Stimulated activated CD4-positive, alpha-beta T cell treated with anti-CD3 and anti-CD28 coated beads, Interleukin-1b, Interleukin-23, amount 100 ng/mL, for 48 hours (primary cell): ENCODE measurements around the gene NRARP.
"Not testable (repeated sequence)": the region's sequence is repeated elsewhere in the genome, so short reads cannot be mapped to it uniquely, and the experiment has no call there.

Experiments
- DNase-seq: peaks from one replicate; pipeline ENCODE4 v3.0.0-alpha.2; 2020

NRARP gene

DNA sequence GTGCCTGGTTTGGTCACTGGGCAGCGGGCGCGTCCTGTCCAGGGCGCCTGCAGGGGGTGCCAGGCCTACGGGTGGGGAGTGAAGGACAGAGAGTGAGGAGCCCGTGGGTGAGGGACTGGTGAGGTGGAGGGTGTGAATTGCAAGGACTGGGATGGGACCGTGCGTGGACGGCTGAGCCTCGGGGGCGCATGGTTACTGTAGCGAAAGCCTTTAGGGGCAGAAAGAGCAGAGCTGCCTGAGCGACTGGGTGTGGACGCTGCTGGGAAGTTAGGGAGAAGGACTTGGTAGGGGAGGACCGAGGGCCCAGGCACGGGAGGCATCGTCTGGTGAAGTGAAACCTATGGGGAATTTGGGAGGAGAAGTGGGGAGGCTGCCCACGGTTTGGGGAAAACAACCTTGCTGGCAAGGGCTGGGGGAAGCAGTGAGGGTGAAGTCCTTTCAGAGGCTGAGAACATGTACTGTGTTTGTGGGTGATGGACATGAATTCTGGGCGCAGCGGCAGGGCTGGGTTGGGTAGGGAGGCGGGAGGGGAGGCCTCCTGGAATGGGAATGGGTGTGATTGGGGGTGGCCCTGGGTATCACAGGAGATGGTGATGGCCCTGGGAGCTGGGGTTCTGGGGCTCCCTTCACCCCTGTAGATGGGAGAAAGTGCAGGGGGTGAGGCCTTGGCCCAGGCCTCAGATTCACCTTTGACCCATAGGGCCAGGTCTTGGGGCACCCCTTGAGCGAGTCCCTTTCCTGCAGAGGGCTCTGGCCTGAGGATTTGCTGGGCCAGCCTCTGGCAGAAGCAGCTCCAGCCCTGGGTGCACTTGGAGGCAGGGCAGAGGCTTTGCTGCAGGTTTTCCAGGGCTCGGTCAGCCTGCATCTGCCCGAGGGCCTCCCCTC lies 26.2 kb downstream of the NRARP start:
- no peak for DNase-seq

DNA sequence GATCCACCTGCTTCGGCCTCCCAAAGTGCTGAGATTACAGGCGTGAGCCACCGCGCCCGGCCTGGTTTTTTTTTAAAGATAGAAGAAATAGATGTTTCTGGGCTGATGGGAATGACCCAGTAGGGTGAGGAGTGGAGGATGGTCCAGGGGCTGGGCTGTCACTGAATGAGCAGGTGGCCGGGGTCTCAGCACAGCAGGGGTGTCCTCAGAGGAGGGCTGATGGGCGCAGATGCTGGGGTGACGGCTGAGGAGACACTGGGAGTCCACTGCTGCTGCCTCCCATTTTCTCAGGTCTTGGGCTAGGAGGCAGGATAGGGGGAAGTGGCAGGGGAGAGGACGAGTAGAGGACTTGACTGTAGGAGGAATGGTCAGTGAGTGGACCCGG lies 26.9 kb downstream of the NRARP start:
- no peak for DNase-seq

DNA sequence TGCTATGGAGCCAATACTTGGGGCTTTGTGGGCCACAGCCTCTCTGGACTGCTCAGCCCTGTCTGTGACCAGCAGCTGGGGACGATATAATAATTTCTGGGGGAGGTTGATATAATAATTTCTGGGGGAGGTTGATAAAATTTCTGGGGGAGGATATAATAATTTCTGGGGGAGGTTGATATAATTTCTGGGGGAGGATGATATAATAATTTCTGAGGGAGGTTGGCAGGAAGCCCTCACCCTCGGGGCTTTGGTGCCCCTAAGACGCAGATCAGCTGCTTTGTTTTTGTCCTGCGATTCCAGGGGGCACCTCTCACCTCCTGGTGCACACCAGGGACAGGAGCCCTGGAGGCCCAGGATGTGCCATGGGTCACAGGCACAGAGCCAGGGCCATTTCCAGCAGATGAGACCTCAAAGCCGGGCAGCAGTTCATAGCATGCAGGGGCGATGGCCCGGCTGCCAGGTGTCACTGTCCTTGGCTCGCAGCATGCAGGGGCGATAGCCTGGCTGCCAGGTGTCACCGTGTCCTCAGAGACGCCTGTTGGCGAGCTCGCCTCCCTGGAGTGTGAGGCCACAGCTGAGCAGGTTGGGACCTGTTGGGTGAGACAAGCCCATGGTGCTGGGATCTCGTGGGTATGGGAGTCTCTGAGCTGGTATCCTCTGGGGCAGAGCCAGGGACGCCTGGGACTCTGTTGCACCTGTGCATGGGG lies 28.3 kb downstream of the NRARP start:
- no peak for DNase-seq

DNA sequence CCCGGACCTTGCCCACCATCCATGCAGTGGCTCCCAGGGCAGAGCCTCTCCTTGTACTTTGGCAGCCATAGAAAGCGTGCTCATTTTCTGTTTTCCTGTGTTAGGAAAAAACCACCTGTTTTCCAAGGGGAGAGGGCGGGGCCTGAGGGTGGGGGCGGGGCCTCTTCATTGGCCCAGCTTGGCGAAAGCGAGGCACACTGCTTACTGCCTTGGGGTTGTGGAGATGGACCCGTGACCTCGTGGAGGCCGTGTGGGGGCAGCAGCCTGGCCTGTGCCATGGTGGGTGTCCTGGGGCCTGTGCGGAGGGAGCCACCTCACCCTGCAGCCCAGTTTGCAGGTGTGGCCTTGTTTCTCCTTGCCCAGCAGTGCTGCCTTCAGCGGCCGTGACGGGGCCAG lies 29.0 kb downstream of the NRARP start:
- DNase-seq, result no peak

DNA sequence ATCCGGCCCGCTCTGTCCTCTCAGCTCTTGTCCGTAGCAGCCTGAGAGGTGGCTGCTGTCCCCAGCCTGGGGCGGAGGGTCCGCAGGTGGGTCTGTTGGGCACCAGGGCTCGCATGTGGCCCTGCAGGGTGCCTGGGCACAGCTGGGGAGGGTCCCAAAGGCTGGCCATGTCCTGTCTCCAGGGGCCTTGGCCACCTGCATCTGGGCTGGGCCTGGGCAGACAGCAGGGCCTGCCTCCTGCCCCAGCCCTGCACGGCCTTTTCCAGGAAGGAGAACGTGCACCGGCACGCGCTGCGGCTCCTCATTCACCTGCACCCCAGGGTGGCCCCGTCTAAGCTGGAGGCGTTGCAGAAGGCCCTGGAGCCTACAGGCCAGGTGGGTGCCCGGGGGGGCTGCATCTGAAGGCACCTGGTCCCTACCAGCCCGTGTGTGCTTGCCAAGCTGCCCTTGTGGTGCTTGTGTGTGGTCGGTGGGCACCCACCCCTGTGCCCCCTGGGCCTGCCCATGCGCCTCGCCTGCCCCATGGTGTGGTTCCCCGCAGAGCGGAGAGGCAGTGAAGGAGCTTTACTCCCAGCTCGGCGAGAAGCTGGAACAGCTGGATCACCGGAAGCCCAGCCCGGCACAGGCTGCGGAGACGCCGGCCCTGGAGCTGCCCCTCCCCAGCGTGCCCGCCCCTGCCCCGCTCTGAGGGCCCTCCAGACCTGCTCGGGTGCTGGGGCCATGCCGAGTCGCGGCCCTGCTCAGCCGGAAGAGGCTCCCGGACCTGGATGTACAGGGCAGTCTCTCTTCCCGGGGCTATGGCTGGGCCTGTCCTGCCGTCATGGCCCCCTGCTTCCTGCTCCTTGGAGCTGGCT lies 29.6 kb downstream of the NRARP start:
- no peak for DNase-seq

DNA sequence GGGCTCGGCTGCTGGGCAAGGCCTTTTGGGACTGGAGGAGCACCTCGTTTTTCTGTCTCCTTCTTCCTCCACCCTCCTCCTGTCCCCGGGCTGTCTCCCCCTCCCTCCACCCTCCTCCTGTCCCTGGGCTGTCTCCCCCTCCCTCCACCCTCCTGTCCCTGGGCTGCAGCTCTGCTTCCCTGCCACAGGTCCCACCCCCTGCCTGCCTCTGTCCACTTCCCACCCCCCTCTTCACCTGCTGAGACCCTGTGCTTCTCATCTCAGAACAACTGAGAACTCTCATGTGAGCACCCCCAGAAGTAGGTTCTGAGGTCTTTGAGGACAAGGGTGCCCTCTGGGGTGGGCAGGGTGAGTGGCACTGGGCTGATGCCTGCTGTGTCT lies 30.4 kb downstream of the NRARP start:
- no peak for DNase-seq

DNA sequence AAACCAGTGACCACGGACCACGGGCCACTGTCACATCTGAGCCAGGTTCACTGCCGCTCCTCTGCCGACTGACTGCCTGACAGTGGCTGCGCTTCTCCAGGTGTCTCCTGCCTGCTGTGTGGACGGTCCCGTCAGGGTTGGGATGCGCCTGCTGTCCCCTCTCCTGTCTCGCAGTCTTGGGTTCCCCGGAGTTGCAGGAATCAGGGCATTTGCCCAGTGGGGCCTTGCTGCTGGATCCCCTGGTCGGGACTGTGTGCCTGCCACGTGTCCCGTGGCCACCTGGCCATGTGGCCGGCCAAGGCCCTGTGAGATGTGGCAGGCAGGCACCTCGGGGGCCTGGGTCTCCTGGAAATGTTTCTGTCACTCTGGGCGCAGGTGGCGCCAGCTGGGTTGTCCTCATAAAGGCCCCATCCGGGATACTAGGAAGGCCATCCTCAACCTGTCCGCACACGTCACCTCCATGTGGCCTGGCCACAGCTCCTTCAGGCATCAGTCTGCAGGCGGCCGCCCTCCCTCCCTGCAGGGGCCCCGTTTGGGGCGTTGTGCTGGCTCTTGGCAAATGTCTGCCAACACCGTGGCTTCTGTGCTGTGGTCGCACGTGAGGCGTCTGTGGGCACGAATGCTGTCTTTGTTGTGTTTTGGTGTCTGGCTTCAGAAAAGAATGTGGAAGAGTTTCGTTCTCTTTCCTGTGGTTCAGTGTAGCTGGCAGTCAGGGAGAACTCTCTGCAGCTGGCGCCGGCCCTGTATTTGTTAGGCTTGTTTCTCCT lies 31.0 kb downstream of the NRARP start:
- DNase-seq, result no peak

DNA sequence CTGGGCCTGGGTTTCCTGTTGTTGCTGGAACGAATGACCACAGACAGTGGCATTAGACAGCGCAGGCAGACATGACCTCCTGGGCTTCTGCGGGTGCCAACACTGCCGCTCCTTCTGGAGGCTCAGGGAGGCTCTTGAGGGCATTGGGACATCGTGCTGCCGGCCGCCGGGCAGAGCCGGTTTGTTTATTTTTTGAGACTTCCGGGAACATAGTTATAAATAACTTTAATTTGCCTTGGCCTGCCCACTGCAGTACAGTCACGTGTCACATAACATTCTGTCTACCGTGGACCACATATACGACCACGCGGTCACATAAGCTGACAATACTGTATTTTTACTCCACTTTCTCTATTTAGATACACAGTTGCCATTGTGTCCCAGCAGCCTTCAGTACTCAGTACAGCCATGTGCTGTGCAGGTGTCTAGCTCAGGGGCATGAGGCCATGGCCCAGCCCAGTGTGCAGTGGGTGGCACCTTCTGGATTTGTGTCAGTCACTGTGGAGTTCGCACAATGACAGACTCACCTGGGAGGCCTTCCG lies 32.8 kb downstream of the NRARP start:
- DNase-seq, result no peak

DNA sequence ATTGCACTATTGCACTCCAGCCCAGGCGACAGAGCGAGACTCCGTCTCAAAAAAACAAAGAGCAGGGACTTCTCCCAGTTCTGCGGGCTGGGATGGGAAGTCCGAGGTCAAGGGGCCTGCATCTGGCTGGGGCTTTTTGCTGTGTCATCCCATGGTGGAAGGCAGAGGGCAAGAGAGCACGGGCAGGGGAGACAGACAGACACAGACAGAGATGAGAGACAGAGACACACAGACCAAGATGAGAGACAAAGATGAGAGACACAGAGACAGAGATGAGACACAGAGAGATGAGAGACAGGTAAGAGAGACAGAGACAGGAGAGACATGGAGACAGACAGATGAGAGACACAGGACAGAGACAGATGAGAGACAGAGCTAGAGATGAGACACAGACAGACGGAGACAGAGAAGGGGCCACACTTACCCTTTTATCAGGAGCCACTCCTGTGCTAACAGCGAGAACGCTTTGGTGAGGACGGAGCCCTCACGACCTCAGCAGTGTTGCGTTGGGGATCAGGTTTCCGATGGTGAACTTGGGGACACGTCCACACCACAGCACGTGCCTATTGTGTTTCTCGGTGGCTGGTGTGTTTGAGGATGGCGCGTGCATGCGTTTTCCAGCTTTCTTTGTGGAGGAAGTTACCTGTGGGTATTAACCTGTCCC lies 33.4 kb downstream of the NRARP start:
- no peak for DNase-seq

DNA sequence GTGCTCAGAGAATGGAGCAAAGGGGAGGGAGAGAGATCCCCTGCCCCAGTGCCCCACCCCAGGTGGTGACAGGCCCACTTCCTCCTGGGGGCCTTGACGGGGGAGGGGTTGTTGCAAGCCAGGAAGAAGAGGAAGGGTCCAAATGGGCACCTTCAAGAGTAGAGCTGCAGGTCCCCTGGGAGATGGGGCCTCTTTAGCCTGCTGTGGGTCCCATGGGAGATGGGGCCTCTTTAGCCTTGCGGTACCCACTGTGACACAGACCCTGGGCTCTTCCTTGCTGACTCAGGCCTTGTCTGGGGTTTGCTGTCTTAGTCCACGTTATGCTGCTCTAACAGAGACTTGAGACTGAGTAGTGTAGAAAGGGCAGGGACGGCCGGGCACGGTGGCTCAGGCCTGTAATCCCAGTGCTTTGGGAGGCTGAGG lies 34.1 kb downstream of the NRARP start:
- DNase-seq, result no peak

DNA sequence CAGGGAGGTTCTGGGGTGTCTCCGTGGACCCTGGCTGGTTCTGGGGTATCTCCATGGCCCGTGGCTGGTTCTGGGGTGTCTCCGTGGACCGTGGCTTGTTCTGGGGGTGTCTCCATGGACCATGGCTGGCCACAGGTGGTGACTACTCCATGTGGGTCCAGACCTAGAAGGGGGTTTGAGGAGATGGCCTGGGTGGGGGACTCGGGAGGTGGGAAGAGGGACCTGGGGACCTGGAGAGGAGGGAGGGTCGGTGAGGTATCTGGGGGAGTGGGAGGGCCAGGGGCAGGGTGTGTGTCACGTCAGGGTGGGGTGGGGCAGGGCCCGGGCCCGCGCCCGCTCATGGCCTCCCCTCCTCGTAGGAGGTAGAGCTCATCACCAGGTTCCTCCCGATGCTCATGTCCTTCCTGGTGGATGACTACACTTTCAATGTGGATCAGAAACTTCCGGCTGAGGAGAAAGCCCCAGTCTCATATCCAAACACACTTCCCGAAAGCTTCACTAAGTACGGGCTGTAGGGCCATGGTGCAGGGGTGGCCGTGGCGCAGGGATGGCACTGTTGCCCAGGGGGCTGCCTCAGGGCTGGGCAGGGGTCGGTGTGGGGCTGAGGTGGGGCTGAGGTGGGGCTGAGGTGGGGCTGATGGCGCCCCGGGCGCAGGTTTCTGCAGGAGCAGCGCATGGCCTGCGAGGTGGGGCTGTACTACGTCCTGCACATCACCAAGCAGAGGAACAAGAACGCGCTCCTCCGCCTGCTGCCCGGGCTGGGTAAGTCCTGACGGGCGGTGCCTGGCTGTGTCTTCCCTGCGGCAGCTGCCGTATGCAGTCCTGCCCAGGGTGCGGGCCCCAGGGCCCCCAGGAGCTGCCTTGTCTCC lies 35.3 kb downstream of the NRARP start:
- DNase-seq, result no peak

DNA sequence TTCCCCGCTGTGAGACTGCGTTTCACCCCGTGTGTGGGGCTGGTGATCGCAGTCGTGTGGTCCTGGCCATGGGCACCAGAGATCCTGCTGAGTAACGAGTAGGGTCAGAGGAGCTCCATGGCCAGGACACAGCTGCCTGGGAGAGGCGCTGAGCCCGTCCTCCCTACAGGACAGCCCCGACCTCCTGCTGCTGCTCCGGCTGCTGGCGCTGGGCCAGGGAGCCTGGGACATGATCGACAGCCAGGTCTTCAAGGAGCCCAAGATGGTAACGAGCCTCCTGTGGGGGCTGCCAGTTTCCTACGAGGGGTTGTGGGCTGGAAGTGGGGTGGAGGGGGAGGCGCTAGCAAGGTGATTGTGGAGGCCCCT lies 35.9 kb downstream of the NRARP start:
- DNase-seq, result no peak

DNA sequence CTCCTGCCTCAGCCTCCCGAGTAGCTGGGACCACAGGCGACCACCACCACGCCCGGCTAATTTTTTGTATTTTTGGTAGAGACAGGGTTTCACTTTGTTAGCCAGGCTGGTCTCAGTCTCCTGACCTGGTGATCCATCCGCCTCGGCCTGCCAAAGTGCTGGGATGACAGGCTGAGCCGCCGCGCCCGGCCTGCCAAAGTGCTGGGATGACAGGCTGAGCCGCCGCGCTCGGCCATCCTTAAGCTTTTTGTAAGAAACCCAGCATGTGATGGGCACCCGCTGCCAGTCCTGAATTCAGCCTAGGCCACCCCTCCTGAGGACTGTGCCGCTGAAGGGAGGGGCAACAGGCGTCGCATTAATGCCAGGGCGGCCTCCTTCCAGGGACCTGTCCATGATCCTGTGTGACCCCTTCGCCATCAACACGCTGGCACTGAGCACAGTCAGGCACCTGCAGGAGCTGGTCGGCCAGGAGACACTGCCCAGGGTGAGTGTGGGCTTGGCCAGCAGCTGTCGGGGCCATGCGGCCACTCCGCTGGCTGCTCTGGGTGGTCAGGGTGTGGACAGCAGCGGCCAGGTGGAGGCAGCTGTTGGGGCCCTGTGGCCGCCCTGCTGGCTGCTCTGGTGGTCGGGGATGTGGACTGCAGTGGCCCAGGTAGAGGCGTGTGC lies 36.4 kb downstream of the NRARP start:
- no peak for DNase-seq

DNA sequence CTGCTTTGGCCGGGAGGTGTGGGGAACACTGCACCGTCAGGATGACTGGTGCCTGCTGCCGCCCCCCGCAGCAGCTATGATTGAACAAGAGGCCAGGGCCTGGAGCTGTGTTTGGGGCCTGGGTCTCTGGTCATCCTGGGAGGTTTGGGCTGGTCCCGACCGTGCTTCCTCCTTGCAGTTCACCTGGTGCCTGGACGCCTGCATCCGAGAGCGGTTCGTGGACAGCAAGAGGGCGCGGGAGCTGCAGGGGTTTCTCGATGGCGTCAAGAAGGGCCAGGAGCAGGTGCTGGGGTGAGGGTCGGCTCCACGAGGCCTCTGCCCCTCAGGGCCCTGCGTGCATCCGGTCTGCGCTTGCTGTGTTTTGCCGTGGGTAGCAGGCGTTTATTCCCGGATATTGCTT lies 38.0 kb downstream of the NRARP start:
- no peak for DNase-seq

DNA sequence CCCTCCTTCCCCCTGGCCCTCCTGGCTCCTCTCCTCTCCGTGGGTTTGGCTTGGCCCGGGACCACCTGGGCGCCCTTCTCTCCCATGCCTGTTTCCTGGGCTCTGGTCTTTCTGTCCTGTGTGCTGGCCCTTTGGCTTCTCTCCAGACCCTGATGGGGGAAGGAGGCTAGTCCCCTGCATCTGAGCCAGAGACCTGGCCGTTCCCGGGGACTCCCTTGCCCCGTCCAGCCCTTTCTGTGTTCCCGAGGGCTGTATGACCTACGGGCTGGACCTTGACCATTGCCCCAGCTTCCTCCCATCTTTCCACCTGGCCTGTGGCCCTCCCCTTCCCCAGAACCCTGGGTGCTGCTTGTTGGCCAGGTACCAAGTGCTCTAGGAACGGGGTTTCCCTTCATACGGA lies 38.6 kb downstream of the NRARP start:
- no peak for DNase-seq

DNA sequence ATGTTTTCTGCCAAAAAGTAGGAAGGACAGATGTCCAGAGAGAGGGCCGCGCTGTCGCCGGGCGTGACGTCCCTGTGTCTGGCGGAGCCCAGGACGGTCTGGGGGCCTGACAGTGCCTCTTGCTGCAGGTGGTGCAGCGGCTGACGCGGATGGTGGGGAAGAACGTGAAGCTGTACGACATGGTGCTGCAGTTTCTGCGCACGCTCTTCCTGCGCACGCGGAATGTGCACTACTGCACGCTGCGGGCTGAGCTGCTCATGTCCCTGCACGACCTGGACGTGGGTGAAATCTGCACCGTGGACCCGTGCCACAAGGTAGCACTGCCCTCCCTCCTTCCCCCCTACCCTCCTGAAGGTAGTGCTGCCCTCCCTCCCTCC lies 39.2 kb downstream of the NRARP start:
- no peak for DNase-seq

DNA sequence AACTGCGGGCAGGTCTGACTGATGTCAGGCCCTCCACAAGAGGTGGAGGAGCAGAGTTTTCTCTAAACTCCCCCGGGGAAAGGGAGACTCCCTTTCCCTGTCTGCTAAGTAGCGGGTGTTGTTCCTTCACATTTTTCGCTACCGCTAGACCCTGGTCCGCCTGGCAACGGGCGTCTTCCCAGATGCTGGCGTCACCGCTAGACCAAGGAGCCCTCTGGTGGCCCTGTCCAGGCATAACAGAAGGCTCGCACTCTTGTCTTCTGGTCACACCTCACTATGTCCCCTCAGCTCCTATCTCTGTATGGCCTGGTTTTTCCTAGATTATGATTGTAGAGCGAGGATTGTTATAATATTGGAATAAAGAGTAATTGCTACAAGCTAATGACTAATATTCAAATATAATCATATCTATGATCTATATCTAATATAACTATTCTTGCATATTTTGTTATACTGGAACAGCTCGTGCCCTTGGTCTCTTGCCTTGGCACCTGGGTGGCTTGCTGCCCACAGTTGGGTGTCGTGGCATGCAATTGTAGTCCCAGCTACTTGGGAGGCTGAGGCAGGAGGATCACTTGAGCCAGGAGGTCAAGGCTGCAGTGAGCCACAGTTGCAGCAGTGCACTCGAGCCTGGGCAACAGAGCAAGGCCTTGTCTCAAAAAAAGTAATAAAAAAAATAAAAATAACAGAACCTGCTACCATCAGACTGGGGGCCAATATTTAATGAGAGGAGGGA lies 39.7 kb downstream of the NRARP start:
- not testable (repeated sequence) for DNase-seq

DNA sequence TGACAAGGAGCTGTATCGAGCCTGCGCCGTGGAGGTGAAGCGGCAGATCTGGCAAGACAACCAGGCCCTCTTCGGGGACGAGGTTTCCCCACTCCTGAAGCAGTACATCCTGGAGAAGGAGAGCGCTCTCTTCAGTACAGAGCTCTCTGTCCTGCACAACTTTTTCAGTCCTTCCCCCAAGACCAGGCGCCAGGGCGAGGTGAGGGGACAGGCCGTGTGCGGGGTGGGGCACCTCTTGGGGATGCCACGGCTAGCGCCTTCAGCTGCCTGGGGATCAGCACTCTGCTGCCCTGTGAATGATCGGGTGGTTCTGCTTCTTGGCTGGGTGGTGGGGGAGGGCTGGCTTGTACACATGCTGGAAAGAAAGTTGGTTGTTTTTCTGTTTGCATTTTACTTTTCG lies 45.2 kb downstream of the NRARP start:
- no peak for DNase-seq

DNA sequence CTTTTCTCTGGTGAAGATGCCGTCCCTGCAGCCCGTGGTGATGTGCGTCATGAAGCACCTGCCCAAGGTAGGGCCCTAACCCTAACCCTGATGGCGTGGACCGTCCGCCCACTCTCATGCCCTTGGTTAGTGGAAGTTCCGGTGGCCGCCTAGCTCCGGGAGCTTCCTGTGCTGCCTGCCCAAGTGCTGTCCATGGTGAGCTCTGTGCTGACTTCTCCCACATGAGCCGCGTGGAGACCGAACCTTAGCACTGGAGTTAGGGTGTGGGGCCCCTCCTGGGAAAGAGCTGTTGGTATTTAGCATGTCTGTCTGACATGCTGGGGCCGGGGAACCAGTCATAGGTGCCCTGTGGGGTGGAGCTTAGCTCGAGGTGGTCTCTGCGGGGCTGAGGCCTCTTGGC lies 45.7 kb downstream of the NRARP start:
- DNase-seq, result no peak
